ENCODE measurements around the gene FALEC. TPM values are rescaled to one million over a fixed set of nuclear protein-coding genes. Genes with fewer than 3 reads are reported as not detected.

Gene FALEC
- total RNA-seq, 1 donor = 1.3 TPM

- no peak for TF ChIP-seq CTCF (IDR thresholded peaks at IDR 0.05; ENCODE audit: insufficient read depth, low read depth, low read length)
- peak; percentile 98 for DNase-seq (ENCODE audit: low read depth)
- no peak overlapping the region for H3K4me3 ChIP-seq (ENCODE audit: low read depth, low read length)
Observed at GRCh38 chr1:150552128-150552910, 36.8 kb downstream of the FALEC start.

- no peak for DNase-seq (ENCODE audit: low read depth)
- peak; percentile 3 for TF ChIP-seq CTCF (IDR thresholded peaks at IDR 0.05; ENCODE audit: insufficient read depth, low read depth, low read length)
- H3K4me3 ChIP-seq (ENCODE audit: low read depth, low read length) = no peak overlapping the region
Observed at GRCh38 chr1:150552911-150553289, 37.3 kb downstream of the FALEC start.

- no peak for TF ChIP-seq CTCF (IDR thresholded peaks at IDR 0.05; ENCODE audit: insufficient read depth, low read depth, low read length)
- DNase-seq (ENCODE audit: low read depth) = no peak
- no peak overlapping the region for H3K4me3 ChIP-seq (ENCODE audit: low read depth, low read length)
Observed at GRCh38 chr1:150553392-150554085, 38.0 kb downstream of the FALEC start.

GRCh38 chr1:150554086-150554452 is 38.5 kb downstream of the FALEC start:
- DNase-seq (ENCODE audit: low read depth) = no peak
- TF ChIP-seq CTCF (IDR thresholded peaks at IDR 0.05; ENCODE audit: insufficient read depth, low read depth, low read length) = no peak
- no peak overlapping the region for H3K4me3 ChIP-seq (ENCODE audit: low read depth, low read length)

- DNase-seq (ENCODE audit: low read depth) = no peak
- H3K4me3 ChIP-seq (ENCODE audit: low read depth, low read length) = no peak overlapping the region
- no peak for TF ChIP-seq CTCF (IDR thresholded peaks at IDR 0.05; ENCODE audit: insufficient read depth, low read depth, low read length)
Observed at GRCh38 chr1:150555198-150555970, 39.8 kb downstream of the FALEC start.

GRCh38 chr1:150555971-150556865 is 40.7 kb downstream of the FALEC start:
- H3K4me3 ChIP-seq (ENCODE audit: low read depth, low read length) = no peak overlapping the region
- no peak for DNase-seq (ENCODE audit: low read depth)
- no peak for TF ChIP-seq CTCF (IDR thresholded peaks at IDR 0.05; ENCODE audit: insufficient read depth, low read depth, low read length)

All from fibroblast of villous mesenchyme (primary cell).